GM19043 (cell line): ENCODE data around the gene ARHGAP28.

Experiments used
- ATAC-seq: cut with Tn5 transposase; IDR thresholded peaks from one replicate; pipeline ENCODE4 v1.9.1; 2021; ENCODE audit warnings: low read depth; ENCODE audit not compliant: unreplicated experiment

Gene ARHGAP28

DNA sequence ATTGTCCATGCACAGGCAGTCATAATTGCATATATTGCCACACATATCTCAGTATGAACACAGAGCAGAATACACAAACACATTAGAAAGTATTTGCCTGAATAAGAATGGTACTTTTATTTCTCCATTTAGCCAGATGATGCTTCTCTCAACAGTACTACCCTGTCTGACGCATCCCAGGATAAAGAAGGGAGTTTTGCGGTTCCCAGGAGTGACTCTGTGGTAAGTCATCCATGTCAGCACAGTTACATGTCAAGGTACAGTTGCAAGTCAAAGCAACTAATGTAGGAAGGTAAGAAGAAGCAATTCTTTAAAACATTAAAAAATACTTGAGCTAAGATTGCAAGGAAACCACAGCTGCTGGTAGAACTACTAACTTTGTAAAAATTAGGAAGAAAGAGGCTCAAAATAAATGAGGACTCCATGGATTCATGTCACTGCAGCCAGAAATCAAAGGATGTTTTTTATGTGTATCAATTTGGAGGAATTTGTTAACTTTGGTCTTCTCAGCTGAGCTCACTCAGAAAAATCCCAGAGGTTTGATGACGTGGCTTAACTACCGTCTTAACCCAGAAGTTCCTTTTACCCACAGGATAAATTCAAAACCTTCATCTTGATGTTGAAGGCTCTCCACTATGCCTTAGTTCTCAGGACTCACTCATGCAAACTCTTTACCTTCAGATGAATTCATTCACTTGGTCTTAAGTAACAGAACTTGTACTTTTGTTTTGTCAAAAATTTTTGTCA is 130.3 kb downstream of the ARHGAP28 start:
- ATAC-seq, result no peak

DNA sequence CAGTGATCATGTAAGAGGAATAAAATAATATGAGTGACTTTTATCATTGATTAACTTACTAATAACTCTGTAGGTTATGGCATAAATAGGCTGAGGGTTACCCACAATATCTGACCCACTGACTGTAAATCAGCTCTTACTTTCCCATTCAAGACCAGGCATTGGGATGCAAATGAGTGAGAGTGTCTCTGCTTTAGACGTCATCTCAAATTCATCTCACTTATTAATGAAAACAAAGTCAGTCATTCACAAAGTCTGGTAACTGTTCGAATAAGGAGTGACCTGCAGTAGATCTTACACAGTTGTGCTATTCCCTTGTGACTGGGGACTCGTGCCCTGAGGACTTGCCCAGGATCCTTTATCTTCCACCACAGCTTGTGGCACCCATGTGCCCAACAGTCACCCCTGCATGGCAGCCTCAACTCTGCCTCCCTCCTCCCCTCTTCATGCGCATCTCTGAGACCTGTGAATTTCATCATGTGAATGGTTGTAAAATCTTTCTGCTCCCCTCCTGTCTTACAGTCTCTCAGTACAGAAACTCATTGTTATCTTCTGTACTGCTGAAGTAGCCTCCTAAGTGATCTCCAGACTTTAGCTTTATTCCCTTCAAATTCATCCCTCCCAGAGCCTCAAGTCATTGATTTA is 131.4 kb downstream of the ARHGAP28 start:
- no peak for ATAC-seq

DNA sequence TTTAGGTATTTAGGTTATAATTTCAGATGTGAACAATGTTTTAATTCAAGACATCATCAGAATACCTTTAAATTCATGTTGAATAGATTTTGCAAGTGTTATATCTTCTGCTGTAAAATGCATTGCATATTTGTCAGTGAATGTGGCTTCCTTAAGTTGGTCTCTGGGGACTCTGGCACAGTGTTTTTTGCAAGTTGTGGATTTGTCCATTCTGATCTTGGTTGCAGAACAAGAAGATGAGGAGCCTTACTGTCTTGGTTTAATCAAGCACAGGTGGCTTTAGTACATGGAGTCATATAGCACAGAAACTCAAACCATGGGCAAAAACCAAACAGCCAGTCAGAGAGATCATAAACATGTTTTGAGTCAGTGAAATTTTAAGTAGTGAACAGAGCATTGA is 135.7 kb downstream of the ARHGAP28 start:
- no peak for ATAC-seq

DNA sequence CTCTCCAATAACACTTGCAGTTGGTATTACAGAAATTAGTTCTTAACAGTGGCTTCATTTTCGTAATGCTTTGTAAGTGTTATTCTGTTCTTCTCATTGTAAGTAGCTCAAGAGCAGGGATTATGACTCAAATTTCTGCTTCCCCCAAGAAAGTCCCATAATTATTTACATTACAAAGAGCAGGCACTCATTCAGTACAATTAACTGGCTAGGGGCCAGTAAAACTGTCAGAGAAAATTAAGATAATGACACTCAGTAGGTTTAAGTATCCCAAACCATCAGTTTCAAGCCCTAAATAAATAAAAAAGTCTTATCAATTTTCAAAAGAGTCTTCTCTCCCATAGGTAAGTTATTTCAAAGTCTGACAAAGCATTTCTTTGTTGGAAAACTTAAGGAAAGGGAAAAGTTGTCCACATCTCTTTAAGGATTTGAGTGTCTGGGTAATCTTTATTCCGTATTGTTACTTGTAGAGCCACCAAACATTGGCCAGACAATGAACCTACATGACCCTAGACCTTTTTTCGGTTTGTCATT is 137.1 kb downstream of the ARHGAP28 start:
- no peak for ATAC-seq

DNA sequence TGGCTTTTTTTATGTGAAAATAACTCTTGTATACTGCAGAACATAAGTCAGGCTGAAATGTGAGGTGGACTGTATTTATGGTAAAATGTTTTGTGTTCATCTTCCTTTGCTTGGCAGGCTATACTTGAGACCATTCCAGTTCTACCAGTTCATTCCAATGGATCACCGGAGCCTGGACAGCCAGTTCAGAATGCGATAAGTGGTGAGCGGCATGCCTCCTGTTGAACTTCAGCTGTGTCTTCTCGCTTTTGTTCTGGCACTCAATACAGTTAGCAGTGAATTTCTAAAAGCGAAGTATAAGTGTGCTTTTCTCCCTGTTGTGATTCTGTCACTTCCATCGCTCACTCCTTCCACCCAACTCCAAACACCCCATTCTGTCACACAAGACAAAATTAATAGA is 138.5 kb downstream of the ARHGAP28 start:
- ATAC-seq, result no peak

DNA sequence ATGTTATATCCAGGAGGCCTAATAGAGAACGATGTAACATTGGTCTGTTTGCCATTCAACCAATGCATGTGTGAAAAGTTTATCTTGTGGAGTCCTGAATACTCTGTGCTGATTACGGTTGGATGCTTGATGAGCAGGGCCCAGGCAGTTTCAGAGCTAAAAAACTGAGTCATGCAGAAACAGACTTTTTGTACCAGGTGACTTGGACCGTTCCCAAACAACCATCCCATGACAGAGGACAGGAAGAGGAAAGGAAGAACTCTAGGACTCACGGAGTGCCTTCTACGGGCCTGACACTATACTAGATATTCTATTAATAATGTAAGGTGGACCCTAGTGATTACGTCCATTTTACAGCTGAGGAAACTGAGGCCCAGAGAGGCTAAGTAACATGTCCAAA is 142.1 kb downstream of the ARHGAP28 start:
- ATAC-seq, result no peak

DNA sequence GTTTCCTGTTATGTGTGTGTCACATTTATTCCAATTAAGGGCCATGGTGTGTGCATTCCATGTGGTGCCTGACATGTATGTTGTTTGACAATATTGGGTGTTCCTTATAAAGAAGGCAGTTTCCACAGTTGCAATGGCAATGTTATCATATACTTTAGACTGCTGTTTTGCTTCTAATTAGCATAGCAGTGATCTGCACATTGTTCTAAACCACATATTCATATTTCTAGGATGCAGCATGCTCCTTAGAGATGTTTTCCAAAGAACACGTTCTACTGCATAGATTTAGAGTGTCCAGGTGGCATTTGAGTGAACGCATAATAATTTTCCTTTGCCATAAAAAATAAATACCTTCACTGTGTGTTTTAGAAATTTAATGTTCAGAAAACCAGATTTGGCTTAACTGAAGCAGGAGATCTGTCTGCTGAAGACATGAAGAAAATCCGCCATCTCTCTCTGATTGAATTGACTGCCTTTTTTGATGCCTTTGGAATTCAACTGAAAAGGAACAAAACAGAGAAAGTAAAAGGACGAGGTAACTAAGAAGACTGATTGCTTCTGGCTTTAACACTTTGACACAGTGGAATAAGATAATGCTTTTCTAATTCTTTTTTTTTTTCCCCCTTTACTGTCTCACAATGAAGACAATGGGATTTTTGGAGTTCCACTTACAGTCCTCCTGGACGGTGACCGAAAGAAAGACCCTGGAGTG is 143.7 kb downstream of the ARHGAP28 start:
- ATAC-seq, result no peak

DNA sequence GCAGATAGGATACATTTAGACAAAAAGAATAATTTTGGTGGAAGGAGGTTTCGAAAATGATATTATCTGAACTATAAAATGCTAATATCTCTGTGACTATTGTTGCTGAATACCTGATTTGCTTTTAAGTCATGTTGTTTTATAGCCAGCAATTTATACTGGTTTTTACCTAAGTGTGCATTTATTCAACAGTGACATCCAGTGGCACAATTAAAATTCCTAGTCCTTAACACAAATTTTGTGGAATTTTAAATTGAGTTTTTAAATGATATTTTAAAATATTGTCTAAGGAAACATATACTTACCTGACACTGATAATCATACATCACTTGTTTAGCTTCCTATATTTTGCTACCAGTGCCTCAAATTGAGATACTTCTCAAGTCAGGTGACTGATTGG is 144.8 kb downstream of the ARHGAP28 start:
- ATAC-seq, result no peak

DNA sequence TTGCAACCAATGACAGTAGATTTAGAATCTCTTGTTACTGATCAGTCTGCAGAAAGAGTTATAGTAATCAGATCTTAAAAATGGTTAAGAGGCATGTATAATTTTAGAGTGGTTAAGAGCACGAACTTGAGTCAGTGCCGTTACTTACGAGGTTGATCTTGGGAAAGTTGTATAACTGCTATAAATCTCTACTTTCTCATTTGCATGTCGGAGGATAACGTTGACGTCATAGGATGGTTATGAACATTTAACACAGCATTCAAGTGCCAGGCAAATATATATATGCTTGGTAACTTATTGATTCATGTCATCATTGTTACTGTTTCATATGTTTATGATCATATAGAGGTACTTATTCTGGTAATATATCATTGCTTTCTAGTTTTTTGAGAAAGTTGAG is 146.2 kb downstream of the ARHGAP28 start:
- ATAC-seq, result no peak

DNA sequence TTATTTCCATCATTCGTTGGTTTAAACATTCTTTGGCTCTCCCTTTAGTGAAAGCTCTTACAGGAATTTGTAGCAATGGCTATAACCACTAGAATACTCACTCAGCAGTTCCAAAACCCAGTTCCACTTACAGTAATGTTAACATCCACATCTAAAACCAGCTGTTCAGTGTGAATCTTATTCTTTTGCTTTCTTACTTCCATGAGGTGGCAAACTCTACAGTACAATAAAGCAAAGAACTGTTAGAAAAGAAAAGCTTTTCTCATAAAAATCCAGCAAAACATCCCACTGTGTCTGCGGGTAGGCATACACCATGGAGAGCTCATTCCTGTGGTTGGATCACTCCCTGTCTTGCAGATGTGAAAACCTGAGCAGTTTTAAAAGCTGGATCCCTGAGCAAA is 147.1 kb downstream of the ARHGAP28 start:
- ATAC-seq, result no peak

DNA sequence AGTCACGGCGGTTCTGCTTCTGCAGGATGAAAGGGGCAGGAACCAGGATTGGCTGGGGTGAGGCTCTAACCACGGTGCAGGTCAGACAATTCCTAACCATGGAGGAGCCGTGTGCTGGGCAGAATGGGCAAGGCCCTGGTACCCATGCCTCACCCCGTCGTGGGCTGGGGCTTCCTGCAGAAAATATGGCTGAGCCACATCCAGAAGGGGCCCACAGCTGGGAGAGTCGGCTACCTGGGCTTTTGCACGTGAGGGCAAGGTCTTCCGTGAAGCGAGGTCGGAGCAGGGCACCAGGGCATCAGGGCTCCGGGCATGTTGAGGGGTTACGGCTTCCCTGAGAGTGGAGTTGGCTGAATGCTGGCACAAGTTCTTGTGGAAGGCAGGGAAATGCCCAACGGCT is 147.8 kb downstream of the ARHGAP28 start:
- ATAC-seq, result no peak

DNA sequence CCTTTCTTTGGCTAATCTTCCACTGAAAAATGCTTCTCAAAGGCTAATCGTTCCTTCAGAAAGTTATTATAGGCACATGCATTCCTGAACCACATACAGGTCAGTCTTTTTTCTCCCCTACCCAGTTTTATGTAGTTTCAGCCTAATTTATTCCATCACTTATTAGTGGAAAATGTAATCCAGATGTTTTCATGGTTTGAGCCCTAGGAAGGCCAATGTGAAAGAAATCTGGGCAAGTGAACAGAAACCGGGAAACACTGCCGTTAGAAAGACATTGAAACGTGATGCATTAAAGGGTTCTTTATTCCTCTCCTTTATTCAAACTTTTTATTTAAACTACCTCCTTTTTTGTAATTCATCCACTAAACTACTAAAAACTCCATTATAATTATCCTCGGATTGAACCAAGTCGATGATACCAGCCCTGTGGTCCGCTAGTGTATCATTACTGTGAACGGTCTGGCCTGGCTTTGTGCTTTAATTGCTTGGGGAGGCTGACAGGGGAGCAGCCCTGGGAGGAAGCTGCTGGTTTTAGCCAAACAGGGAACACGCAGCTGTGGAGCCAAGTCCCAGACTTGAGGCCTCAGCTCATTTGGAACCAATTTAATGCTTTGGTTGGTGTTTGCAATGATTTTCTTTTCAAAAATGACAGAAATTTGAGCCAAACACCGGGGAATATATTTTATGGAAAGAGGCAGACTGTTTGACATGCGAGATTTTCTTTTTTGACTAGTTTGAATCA is 149.2 kb downstream of the ARHGAP28 start:
- no peak for ATAC-seq

DNA sequence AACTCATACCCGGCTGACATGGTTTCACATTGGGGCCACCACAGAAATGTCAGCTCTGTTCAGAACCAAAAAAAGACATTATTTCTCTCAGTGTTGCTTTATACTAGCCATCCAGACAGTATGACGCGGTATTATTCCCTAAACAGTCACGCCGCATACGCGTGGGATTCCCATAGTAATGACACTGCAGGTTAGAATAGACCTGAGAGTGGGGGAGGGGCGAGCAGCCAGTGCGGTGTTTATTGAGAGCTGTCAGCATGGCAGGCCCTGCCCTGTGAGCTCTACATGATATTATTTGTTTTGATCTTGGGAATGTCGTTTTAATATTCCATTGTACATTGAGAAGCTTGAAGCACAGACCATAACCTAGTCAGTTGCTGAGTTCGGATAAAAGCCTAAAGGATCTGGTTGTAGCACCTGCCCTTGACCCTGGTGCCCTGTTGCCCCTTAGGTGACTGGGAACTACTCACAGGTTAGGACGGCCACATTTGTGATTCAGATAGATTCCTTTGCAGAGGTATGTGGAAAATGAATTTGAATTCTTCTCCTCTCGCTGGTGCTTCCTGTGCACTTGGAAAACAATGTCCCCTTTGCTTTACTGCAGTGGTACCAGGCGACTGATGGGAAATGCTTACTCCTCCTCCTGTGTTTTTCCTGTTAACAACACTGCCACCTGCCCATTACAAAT is 150.1 kb downstream of the ARHGAP28 start:
- ATAC-seq, result no peak

DNA sequence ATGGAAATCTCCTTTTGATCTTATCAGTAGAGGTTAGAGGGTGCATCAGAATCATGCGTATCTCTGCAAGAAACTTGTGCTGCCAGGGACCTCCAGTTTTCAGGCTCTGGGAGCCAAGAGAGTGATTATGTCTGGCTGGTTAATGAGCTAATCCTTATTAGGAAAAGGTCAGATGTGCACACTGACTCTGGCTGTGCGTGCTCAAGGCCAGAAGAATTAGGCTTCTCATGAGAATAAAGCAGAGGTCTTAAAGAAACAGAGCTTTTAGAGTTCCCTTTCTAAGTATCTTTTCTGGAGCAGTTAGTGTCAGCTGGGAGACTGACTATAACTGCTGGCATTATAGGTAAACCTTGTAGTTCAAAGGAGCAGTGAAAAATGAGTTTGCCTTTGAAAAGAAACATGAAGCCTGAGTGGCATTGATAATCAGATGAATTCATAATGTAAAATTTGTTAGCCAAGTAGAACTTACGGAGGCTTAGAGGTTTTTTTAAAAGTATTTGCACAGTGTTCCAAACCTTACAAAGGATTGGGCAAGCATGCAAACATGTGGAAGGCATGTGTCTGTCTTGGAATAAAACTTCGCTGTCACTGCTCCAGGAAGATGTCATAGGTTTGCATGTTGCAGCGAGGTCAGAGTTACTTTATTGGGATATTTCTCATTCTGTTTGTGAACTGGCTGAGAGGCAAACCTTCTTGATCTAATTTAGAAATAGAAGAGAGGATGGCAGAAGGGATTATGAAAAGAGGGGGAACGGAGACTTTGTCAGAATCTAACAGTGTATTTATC is 151.7 kb downstream of the ARHGAP28 start:
- no peak for ATAC-seq

DNA sequence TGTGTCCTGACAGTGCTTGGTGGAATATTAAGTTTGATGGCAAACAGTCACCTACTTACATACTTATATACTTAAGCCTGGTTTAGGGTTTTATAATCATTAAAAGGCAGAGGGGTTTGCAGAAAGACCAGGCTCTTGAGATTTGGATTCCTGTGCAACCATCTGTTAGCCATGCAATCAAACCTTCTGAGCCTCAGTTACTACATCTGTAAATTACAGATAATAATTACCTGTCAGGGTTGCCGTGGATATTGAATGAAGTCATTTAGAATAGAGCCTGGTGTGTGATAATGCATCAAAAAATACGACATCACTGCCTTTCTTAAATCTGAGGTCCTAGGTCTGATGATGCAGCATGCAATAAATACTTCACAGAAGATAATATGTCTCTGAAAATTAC is 152.9 kb downstream of the ARHGAP28 start:
- no peak for ATAC-seq

DNA sequence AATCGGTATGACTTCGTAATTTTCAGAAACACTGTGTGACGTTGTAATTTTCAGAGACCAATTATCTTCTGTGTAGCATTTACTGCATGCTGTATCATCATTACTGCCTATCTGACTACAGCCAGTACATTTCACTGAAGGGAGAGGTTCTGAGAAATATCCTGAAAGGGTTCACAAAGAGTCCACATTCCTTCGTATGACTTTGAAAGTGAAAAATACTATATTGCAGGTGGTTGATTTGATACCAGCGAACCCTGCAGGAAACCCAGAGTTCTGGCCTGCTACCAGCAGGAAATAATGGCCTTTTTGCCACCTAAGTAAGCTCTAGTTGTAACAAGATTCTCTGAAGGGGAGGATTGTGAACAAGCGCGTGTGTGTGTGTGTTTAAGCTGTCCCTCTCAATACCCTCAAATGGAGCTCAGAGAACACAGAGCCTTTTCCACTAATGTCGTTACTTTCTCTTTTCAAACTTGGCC is 155.5 kb downstream of the ARHGAP28 start:
- ATAC-seq, result no peak

DNA sequence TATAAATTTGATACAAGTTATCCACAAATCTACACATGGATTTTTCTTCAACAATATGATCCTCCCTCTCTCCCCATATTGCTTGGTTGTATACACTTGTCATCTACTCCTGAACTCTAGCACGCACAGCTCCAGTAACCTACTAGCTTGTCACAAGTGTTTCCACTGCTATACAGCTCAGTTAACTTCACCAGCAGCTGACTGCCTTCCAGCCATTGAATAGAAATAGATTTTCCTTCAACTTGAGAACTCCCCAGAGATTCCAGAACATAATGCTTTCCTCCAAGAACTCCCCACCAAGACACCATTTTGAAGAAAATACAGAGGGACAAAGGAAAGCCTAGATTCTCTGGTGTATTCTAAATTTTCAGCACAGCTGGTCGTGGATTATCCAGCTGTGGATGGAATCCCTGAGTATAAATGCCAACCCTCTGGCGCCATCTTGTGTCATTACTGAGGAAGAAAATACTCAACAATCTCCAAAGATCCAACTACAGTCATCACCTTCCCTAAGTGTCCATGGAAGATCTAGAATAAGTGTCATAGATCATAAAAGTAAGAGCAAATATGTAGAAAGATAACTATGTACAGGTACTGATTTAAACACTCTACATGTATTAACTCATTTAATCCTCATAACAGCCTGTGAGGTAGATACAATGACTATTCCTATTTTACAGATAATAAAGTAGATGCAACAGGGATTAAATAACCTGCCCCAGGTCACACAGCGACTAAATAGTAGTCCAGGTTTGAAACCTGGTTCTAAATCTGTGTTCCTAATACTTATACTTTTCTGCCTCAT is 156.7 kb downstream of the ARHGAP28 start:
- no peak for ATAC-seq

DNA sequence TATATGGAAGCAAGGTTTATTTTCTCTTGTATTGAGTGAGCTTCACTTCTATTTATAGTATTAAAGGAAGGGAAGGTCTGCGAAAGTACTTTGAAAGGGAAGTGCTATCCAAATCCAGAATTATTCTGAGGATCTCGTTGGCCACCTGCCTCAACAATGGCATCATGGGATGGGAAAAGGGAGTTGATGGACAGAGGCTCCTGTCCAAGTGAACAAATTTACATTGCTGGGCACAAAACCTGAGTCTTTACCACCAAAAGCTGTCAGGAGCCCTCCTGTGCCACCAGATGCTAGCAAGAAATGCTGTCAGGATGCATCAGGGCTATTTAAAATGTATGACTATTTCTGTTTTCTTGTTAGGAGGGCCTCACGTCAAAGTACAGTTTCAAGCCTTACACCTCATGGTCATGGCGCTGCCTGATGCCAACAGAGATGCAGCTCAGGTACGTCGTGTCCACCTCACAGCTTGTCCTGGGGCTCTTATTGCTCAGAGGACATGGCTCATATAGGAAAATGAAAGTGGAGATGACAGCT is 157.3 kb downstream of the ARHGAP28 start:
- ATAC-seq, result no peak
